NT2/D1 (cell line): ENCODE results near the gene IQSEC1.

Source experiments
- YY1 ChIP-seq: IDR thresholded peaks from 2 replicates; pipeline ENCODE4 v1.6.1; 2011; ENCODE audit not compliant: insufficient read length, insufficient read depth
- ZNF274 ChIP-seq: IDR thresholded peaks from 2 replicates; pipeline ENCODE4 v1.6.1; 2011; ENCODE audit warnings: mild to moderate bottlenecking, low read depth, low read length

GRCh38 chr3:12974819-12975218 lies 98.4 kb downstream of the IQSEC1 start:
- no peak for TF ChIP-seq YY1
- no peak for TF ChIP-seq ZNF274
